ENCODE measurements around the gene ZNF23. TPM values are rescaled to one million over a fixed set of nuclear protein-coding genes. Genes with fewer than 3 reads are reported as not detected.

The ZNF23 gene
- total RNA-seq, 2 experiments from 2014 or later, result 10.4 to 11.1 TPM

DNA sequence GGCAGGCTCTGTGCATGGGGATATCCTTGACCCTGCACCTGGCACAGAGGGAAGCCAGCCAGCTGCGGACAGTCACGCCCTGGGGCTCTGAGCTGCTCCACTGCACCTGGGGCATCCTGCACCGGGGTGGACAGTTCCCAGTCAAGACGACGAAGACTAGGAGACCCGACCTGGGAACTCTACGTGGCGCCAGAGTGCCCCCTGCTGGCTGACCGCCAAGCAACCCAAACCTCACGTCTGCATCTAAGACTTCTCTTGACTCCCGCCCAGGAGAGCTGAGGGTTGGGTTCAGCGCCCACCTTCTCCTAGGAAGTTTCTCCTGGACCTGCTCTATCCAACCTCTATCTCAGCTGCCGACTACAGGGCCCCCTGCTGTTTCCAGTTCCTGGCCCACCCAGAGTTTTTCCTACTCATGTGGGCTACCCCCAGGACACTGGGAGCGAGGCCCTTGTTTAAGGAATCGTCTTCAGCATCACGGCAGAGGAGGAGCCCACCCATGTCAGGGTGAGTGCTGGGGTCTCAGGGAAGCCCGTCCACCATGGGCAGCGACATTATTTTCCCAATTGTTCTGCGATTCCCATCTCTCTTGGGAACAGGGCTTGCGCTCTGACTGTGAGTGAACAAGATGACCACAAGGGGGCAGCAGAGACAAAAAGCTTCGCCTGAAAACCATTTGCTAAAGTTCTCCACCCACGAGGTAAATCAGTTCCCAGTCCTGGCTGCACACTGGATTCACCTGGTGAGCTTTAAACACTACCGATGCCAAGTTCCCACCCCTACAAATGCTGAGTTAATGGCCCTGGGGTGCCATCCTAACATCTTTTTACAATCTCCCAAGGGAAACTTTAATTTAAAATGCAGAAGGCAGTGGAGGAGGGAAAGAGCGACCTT is 49.5 kb downstream of the ZNF23 start:
- TF ChIP-seq, protein P1, sequence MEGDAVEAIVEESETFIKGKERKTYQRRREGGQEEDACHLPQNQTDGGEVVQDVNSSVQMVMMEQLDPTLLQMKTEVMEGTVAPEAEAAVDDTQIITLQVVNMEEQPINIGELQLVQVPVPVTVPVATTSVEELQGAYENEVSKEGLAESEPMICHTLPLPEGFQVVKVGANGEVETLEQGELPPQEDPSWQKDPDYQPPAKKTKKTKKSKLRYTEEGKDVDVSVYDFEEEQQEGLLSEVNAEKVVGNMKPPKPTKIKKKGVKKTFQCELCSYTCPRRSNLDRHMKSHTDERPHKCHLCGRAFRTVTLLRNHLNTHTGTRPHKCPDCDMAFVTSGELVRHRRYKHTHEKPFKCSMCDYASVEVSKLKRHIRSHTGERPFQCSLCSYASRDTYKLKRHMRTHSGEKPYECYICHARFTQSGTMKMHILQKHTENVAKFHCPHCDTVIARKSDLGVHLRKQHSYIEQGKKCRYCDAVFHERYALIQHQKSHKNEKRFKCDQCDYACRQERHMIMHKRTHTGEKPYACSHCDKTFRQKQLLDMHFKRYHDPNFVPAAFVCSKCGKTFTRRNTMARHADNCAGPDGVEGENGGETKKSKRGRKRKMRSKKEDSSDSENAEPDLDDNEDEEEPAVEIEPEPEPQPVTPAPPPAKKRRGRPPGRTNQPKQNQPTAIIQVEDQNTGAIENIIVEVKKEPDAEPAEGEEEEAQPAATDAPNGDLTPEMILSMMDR (IDR thresholded peaks at IDR 0.05), result peak; percentile 85
- no peaks in the 10 kb centered on the region for H3K36me3 Mint-ChIP-seq (ENCODE audit: low read depth)
- DNase-seq (peak; percentile 77), ATAC-seq (peak; percentile 88)
- H3K9me3 Mint-ChIP-seq, result no peaks in the 10 kb centered on the region
- CTCF ChIA-PET, result interaction anchor here (0.6 to 6.7 kb wide), 50 partner anchors 8 to 604 kb away, joined by 3 to 150 read pairs (median 5); partner anchors contain the start of genes CHST4 and TAT
- no peak overlapping the region for H3K4me3 Mint-ChIP-seq
- peaks cover 9% of the 10 kb centered on the region for H3K4me1 Mint-ChIP-seq (ENCODE audit: low read depth)
- peaks cover 12% of the 10 kb centered on the region for H3K27me3 Mint-ChIP-seq
- POLR2A ChIA-PET, result interaction anchor here (0.9 to 1.0 kb wide), 2 partner anchors 34 to 89 kb away, joined by 3 read pairs; no protein-coding TSS in a partner anchor
- intact Hi-C loops (cut with micrococcal nuclease), result loop anchor here (1.0 to 10.0 kb wide), 2 partner anchors 87 to 202 kb away; no protein-coding TSS in a partner anchor
- H3K27ac Mint-ChIP-seq, result no peak overlapping the region

DNA sequence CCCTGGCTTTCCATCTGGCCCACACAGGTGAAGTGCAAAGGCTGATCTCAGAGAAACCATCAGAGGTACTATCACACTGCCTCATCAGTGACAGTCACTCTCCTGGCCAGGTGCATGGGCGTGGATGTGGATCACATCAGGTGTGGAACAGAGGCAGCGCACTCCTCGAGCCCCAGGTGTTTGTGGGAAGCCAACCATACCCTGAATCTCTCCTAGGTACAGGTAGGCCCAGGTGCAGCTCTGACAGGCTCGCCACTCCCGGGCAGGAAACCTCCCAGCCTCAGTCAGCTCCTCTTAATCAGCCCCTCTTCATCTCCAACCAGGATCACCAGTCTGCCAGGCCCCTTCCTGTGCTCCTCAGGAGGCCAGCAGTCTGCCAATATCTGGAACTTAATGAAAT is 51.9 kb downstream of the ZNF23 start:
- no peak overlapping the region for H3K27ac Mint-ChIP-seq
- peaks cover 16% of the 10 kb centered on the region for H3K4me1 Mint-ChIP-seq (ENCODE audit: low read depth)
- H3K36me3 Mint-ChIP-seq (ENCODE audit: low read depth), result no peaks in the 10 kb centered on the region
- H3K9me3 Mint-ChIP-seq, result no peaks in the 10 kb centered on the region
- ATAC-seq (no peak), DNase-seq (no peak)
- peaks cover 10% of the 10 kb centered on the region for H3K27me3 Mint-ChIP-seq
- no peak overlapping the region for H3K4me3 Mint-ChIP-seq
- ChIA-PET POLR2A (no interaction called here), CTCF (interaction anchor here (0.7 to 6.7 kb wide), 5 partner anchors 9 to 201 kb away, joined by 3 to 150 read pairs (median 20); no protein-coding TSS in a partner anchor)
- intact Hi-C loops (cut with micrococcal nuclease), result loop anchor here (10.0 kb wide), 1 partner anchor 205 kb away; no protein-coding TSS in a partner anchor
- TF ChIP-seq, protein P1 (IDR thresholded peaks at IDR 0.05), result no peak

DNA sequence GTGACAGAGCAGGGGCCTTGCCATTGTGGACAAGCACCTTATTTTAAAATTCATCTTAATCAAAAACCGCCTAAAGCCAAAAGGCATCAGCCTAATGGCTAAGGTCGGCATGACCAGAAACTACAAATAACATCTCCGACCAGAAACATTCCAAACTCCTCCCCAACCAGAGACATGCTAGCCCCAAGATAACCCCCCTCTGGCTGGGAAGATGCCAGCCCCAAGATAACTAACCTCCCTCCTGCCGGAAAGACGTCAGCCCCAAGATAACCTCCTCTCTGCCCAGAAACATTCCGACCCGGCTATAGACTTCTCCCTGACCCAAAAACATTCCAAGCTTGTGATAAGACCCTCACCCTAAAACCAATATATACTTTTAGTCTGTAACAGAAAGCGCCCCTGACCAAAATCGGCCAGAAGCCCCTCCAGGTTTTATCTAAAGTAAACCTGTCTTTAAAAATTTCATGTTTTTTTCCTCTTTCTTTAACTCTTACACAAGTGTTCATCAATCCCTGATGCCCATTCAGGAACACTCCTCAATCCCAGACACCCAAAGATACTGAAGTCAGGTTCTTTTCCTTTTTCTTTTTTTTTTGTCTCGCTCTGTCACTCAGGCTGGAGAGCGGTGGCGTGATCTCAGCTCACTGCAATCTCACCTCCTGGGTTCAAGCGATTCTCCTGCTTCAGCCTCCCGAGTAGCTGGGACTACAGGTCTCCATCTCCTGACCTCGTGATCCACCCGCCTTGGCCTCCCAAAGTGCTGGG is 52.9 kb downstream of the ZNF23 start:
- no peak for ATAC-seq
- CTCF ChIA-PET, result interaction anchor here (6.7 kb wide), 1 partner anchor 90 kb away, joined by 150 read pairs; no protein-coding TSS in a partner anchor
- intact Hi-C loops (cut with micrococcal nuclease), result no loop called here
- H3K4me3 Mint-ChIP-seq, result no peak overlapping the region
- H3K27me3 Mint-ChIP-seq, result peaks cover 12% of the 10 kb centered on the region
- H3K4me1 Mint-ChIP-seq (ENCODE audit: low read depth), result peaks cover 16% of the 10 kb centered on the region
- POLR2A ChIA-PET, result interaction anchor here (0.5 kb wide), 1 partner anchor 439 kb away, joined by 3 read pairs; no protein-coding TSS in a partner anchor
- no peak for DNase-seq
- H3K9me3 Mint-ChIP-seq, result no peaks in the 10 kb centered on the region
- no peak overlapping the region for H3K27ac Mint-ChIP-seq
- H3K36me3 Mint-ChIP-seq (ENCODE audit: low read depth), result no peaks in the 10 kb centered on the region
- TF ChIP-seq, protein P1 (IDR thresholded peaks at IDR 0.05), result no peak

DNA sequence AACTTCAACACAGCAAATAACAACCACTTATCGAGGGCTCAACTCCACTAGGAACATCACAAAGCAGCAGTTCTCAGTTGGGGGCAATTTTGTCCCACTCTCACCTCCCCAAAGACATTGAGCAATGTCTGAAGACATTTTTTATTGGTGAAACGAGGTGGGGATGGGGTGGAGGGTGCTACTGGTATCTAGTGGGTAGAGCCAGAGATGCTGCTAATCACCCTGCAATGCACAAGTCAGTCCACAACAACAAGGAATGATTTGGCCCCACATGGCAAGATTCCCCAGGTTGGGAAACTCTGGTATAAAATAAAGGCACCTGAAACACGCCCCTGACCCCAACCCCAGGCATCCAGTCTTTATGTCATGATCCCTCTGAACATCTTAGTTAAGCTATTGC is 53.5 kb downstream of the ZNF23 start:
- intact Hi-C loops (cut with micrococcal nuclease), result no loop called here
- Mint-ChIP-seq H3K27me3 (peaks cover 13% of the 10 kb centered on the region), H3K36me3 (ENCODE audit: low read depth) (no peaks in the 10 kb centered on the region), H3K4me3 (no peak overlapping the region), H3K4me1 (ENCODE audit: low read depth) (peaks cover 16% of the 10 kb centered on the region), H3K27ac (no peak overlapping the region), H3K9me3 (no peaks in the 10 kb centered on the region)
- TF ChIP-seq, protein P1 (IDR thresholded peaks at IDR 0.05), result no peak
- no peak for ATAC-seq
- DNase-seq, result no peak
- ChIA-PET POLR2A (no interaction called here), CTCF (interaction anchor here (1.2 kb wide), 1 partner anchor 91 kb away, joined by 5 read pairs; no protein-coding TSS in a partner anchor)

Data from activated CD8-positive, alpha-beta T cell treated with anti-CD3 and anti-CD28 coated beads for 36 hours (primary cell).